Fibroblast of lung (primary cell): ENCODE data around the gene SNAP25. TPM values are rescaled to one million over a fixed set of nuclear protein-coding genes. Genes with fewer than 3 reads are reported as not detected.

Experiments
- DNase-seq, 2 donors: peaks; one replicate each; pipeline versions ENCODE4 v3.0.0 to v3.0.0-alpha.2; 2010; ENCODE audit warnings: low read depth in 2 of 2
- H2AFZ ChIP-seq: 2 replicates; pipeline ENCODE4 v1.5.1; 2012; ENCODE audit warnings: low read length, control low read depth, inconsistent platforms
- H3K27ac ChIP-seq: 2 replicates; pipeline ENCODE4 v1.5.1; 2011; ENCODE audit warnings: low read length, control low read depth; ENCODE audit not compliant: insufficient read depth
- H3K27me3 ChIP-seq: 2 replicates; pipeline ENCODE4 v1.5.1; 2011; ENCODE audit warnings: mild to moderate bottlenecking, low read length; ENCODE audit not compliant: control insufficient read depth, insufficient read depth
- H3K36me3 ChIP-seq: 2 replicates; pipeline ENCODE4 v1.5.1; 2011; ENCODE audit warnings: low read length; ENCODE audit not compliant: control insufficient read depth, insufficient read depth
- H3K4me1 ChIP-seq: 2 replicates; pipeline ENCODE4 v1.5.1; 2011; ENCODE audit warnings: low read length; ENCODE audit not compliant: control insufficient read depth, insufficient read depth; ENCODE audit errors: extremely low read depth
- H3K4me2 ChIP-seq: 2 replicates; pipeline ENCODE4 v1.5.1; 2011; ENCODE audit warnings: low read length, control low read depth; ENCODE audit not compliant: insufficient read depth; ENCODE audit errors: extremely low read depth
- H3K4me3 ChIP-seq, 4 experiments: fragments of 200-600 bp in 1 of 4; sonication (generic) in 1 of 4; replicated peaks in 1 of 4; 2 replicates each; pipeline ENCODE4 v1.5.1; 2011 to 2016; ENCODE audit warnings: low read length in 4 of 4, low read depth in 3 of 4, mild to moderate bottlenecking in 3 of 4, control low read depth in 2 of 4, inconsistent platforms in 1 of 4, mixed read lengths in 1 of 4; ENCODE audit not compliant: insufficient read depth in 1 of 4; ENCODE audit errors: control extremely low read depth in 1 of 4
- H3K79me2 ChIP-seq: 2 replicates; pipeline ENCODE4 v1.5.1; 2012; ENCODE audit warnings: mild to moderate bottlenecking, low read length, inconsistent platforms; ENCODE audit not compliant: control insufficient read depth, insufficient read depth
- H3K9ac ChIP-seq: 2 replicates; pipeline ENCODE4 v1.5.1; 2011; ENCODE audit warnings: mild to moderate bottlenecking, low read length, control low read depth; ENCODE audit not compliant: insufficient read depth
- H3K9me3 ChIP-seq: 2 replicates; pipeline ENCODE4 v1.5.1; 2012; ENCODE audit warnings: low read depth, low read length; ENCODE audit not compliant: control insufficient read depth, insufficient read depth
- H4K20me1 ChIP-seq: 2 replicates; pipeline ENCODE4 v1.5.1; 2011; ENCODE audit warnings: low read length; ENCODE audit not compliant: control insufficient read depth, insufficient read depth; ENCODE audit errors: extremely low read depth
- CTCF ChIP-seq, 2 donors: IDR thresholded peaks in 1 of 2; conservative IDR thresholded peaks in 1 of 2; 1 replicate in 1 of 2; 2 replicates in 1 of 2; pipeline ENCODE4 v1.5.1; 2011 to 2012; ENCODE audit warnings: low read length in 2 of 2, control low read depth in 1 of 2, inconsistent platforms in 1 of 2, low read depth in 1 of 2, mild to moderate bottlenecking in 1 of 2
- EZH2 ChIP-seq: IDR thresholded peaks from 2 replicates; pipeline ENCODE4 v1.5.1; 2012; ENCODE audit warnings: low read length, control low read depth, mild to moderate bottlenecking; ENCODE audit errors: missing control alignments
- polyA plus RNA-seq, 2 donors: library from polyadenylated mRNA; depleted of rRNA in 1 of 2; stranded (reverse) in 1 of 2; unstranded in 1 of 2; fragments of >200 nt; gene quantifications; 2 replicates each; pipeline ENCODE4 v1.2.1, GENCODE V29; 2011 to 2012; ENCODE audit warnings: missing spikeins in 1 of 2
- total RNA-seq: library from RNA; depleted of rRNA; stranded (reverse); fragments of >200 nt; gene quantifications from 2 replicates; pipeline ENCODE4 v1.2.1, GENCODE V29; 2014

SNAP25 gene
- total and polyA plus RNA-seq, 2 donors (not counting 1 experiment from before 2014, with no cell fraction given) = 4.5 to 8.2 TPM

- Histone ChIP-seq H3K4me3 (no peak overlapping the region), H3K4me1 (no peaks in the 10 kb centered on the region), H3K27ac (no peak overlapping the region), H2AFZ (no peak overlapping the region), H3K27me3 (no peaks in the 10 kb centered on the region), H4K20me1 (no peaks in the 10 kb centered on the region), H3K36me3 (no peaks in the 10 kb centered on the region), H3K4me2 (no peak overlapping the region), H3K9me3 (no peaks in the 10 kb centered on the region), H3K9ac (no peak overlapping the region), H3K79me2 (no peaks in the 10 kb centered on the region)
- no peak for DNase-seq
- no peak for TF ChIP-seq CTCF (conservative IDR thresholded peaks at IDR 0.05 in 1 of 2, IDR thresholded peaks at IDR 0.05 in 1 of 2; ENCODE audit: low read depth in 1 of 2, low read length in 2 of 2)
Observed at GRCh38 chr20:10260316-10260715, 41.7 kb downstream of the SNAP25 start.

- Histone ChIP-seq H4K20me1 (no peaks in the 10 kb centered on the region), H3K9ac (no peak overlapping the region), H3K79me2 (no peaks in the 10 kb centered on the region), H3K36me3 (no peaks in the 10 kb centered on the region), H3K27ac (no peak overlapping the region), H3K9me3 (no peaks in the 10 kb centered on the region), H3K4me2 (no peak overlapping the region), H2AFZ (no peak overlapping the region), H3K4me1 (no peaks in the 10 kb centered on the region), H3K27me3 (no peaks in the 10 kb centered on the region), H3K4me3 (no peak overlapping the region)
- no peak for DNase-seq
- TF ChIP-seq EZH2 = no peak
- TF ChIP-seq CTCF (conservative IDR thresholded peaks at IDR 0.05 in 1 of 2, IDR thresholded peaks at IDR 0.05 in 1 of 2; ENCODE audit: low read depth in 1 of 2, low read length in 2 of 2) = no peak
Observed at GRCh38 chr20:10261702-10262101, 43.1 kb downstream of the SNAP25 start.

- no peak overlapping the region for H3K27ac ChIP-seq
- no peaks in the 10 kb centered on the region for H3K4me1 ChIP-seq
- H2AFZ ChIP-seq = no peak overlapping the region
- H3K9me3 ChIP-seq = no peaks in the 10 kb centered on the region
- H3K9ac ChIP-seq = no peak overlapping the region
- no peak for TF ChIP-seq EZH2
- TF ChIP-seq CTCF (conservative IDR thresholded peaks at IDR 0.05 in 1 of 2, IDR thresholded peaks at IDR 0.05 in 1 of 2; ENCODE audit: low read depth in 1 of 2, low read length in 2 of 2) = no peak
- no peak overlapping the region for H3K4me3 ChIP-seq
- H3K36me3 ChIP-seq = no peaks in the 10 kb centered on the region
- H3K79me2 ChIP-seq = no peaks in the 10 kb centered on the region
- H4K20me1 ChIP-seq = no peaks in the 10 kb centered on the region
- DNase-seq = peak; percentile 43 to 48
- no peak overlapping the region for H3K4me2 ChIP-seq
- H3K27me3 ChIP-seq = no peaks in the 10 kb centered on the region
Observed at GRCh38 chr20:10263385-10264165, 44.9 kb downstream of the SNAP25 start.
